Panc1 (cell line): ENCODE results near the gene IL20RA. TPM values are rescaled to one million over a fixed set of nuclear protein-coding genes. Genes with fewer than 3 reads are reported as not detected.

Source experiments
- ATAC-seq: fragments of 200-7000 bp; cut with Tn5 transposase; 2 replicates; pipeline ENCODE4 v1.9.1; 2020; ENCODE audit warnings: mild to moderate bottlenecking, moderate library complexity
- BruUV-seq: library from RNA; stranded (reverse); fragments of 400-500 nt; replicated peaks from 2 replicates; lab custom pipeline; 2021; lab: Mats Ljungman, UMichigan
- CTCF ChIA-PET: fragments of 300-600 bp; sonication (Branson Sonifier 250); formaldehyde crosslinking; loops from one replicate; lab custom pipeline; 2022; ENCODE audit warnings: antibody characterized with exemption; lab: Charles Lee
- POLR2A ChIA-PET: fragments of 300-600 bp; sonication (Branson Sonifier 250); formaldehyde crosslinking; loops from one replicate; lab custom pipeline; 2022; ENCODE audit warnings: antibody characterized with exemption; lab: Charles Lee
- DNase-seq: peaks from one replicate; pipeline ENCODE4 v3.0.0-alpha.2; 2010; ENCODE audit warnings: low read depth, low spot score
- H3K27ac ChIP-seq: 2 replicates; pipeline ENCODE4 v1.5.1; 2011; ENCODE audit warnings: mild to moderate bottlenecking, low read length, inconsistent platforms
- H3K27me3 ChIP-seq: fragments of 200-500 bp; sonication (Bioruptor generic); 2 replicates; pipeline ENCODE4 v1.6.0; 2014; ENCODE audit warnings: low read length, inconsistent platforms; ENCODE audit not compliant: control insufficient read depth, insufficient read depth
- H3K36me3 ChIP-seq: fragments of 200-500 bp; sonication (Bioruptor generic); 2 replicates; pipeline ENCODE4 v1.5.1; 2014; ENCODE audit warnings: inconsistent platforms, mild to moderate bottlenecking, low read length, moderate library complexity; ENCODE audit not compliant: control insufficient read depth, insufficient read depth
- H3K4me1 ChIP-seq: 2 replicates; pipeline ENCODE4 v1.5.1; 2011; ENCODE audit warnings: inconsistent platforms, mild to moderate bottlenecking, low read length, moderate library complexity; ENCODE audit not compliant: control insufficient read depth, insufficient read depth
- H3K4me3 ChIP-seq, 2 experiments: 2 replicates each; pipeline ENCODE4 v1.5.1; 2011 to 2012; ENCODE audit warnings: low read depth in 2 of 2, low read length in 2 of 2, mild to moderate bottlenecking in 2 of 2, inconsistent platforms in 1 of 2, moderate library complexity in 1 of 2
- H3K9me3 ChIP-seq: fragments of 200-500 bp; sonication (Bioruptor generic); 2 replicates; pipeline ENCODE4 v1.5.1; 2014; ENCODE audit warnings: low read depth, mild to moderate bottlenecking, inconsistent platforms, low read length, moderate library complexity; ENCODE audit not compliant: control insufficient read depth, insufficient read depth
- CTCF ChIP-seq: fragments of 450-650 bp; IDR thresholded peaks from 2 replicates; pipeline ENCODE4 v1.5.1; 2017; ENCODE audit warnings: mild to moderate bottlenecking
- POLR2AphosphoS5 ChIP-seq: IDR thresholded peaks from 2 replicates; pipeline ENCODE4 v1.6.1; 2012; ENCODE audit warnings: mild to moderate bottlenecking, low read depth, low read length, moderate library complexity
- REST ChIP-seq, 2 experiments: IDR thresholded peaks; 2 replicates each; pipeline ENCODE4 v1.6.1; 2011 to 2012; ENCODE audit warnings: low read depth in 2 of 2, control low read depth in 1 of 2, low read length in 1 of 2, mild to moderate bottlenecking in 1 of 2, moderate library complexity in 1 of 2; ENCODE audit not compliant: insufficient read depth in 1 of 2
- SIN3A ChIP-seq: IDR thresholded peaks from 2 replicates; pipeline ENCODE4 v1.6.1; 2012; ENCODE audit warnings: low read depth, mild to moderate bottlenecking, low read length, moderate library complexity, borderline replicate concordance; ENCODE audit not compliant: insufficient read depth
- TCF7L2 ChIP-seq: IDR thresholded peaks from 2 replicates; pipeline ENCODE4 v1.6.1; 2011; ENCODE audit warnings: mild to moderate bottlenecking, low read depth, low read length, inconsistent platforms
- in situ Hi-C: cut with HindIII; loops from 2 replicates; pipeline ENCODE4 v1.10.0; 2016; ENCODE audit warnings: low sequenced_read_pairs, low pct_unique_long_range_greater_than_20kb
- intact Hi-C: fragments of 100-400 bp; cut with micrococcal nuclease; formaldehyde crosslinking; loops from one replicate; pipeline ENCODE4 v1.10.0; 2022; ENCODE audit not compliant: unreplicated experiment
- total RNA-seq: library from RNA; stranded (reverse); gene quantifications from one replicate; pipeline ENCODE4 v1.2.1, GENCODE V29; 2021; ENCODE audit not compliant: unreplicated experiment

The IL20RA gene
- total RNA-seq, 1 experiment from 2014 or later = not detected

GRCh38 chr6:137040393-137040792, 4.4 kb downstream of the IL20RA start:
- ChIA-PET CTCF (no interaction called here), POLR2A (no interaction called here)
- Histone ChIP-seq H3K27me3 (peaks cover 36% of the 10 kb centered on the region), H3K9me3 (no peaks in the 10 kb centered on the region), H3K27ac (no peak overlapping the region), H3K4me1 (no peaks in the 10 kb centered on the region), H3K4me3 (no peak overlapping the region), H3K36me3 (no peaks in the 10 kb centered on the region)
- DNase-seq (no peak), ATAC-seq (no peak)
- BruUV-seq = no TSS peak
- in situ Hi-C loops = no loop called here
- intact Hi-C loops = no loop called here
- no peak for TF ChIP-seq POLR2AphosphoS5
- TF ChIP-seq SIN3A = no peak
- no peak for TF ChIP-seq TCF7L2
- TF ChIP-seq CTCF = no peak; the same call in 1 of the 2 replicates
- TF ChIP-seq REST (IDR thresholded peaks at IDR 0.05; ENCODE audit: insufficient read depth in 1 of 2, low read depth in 2 of 2, low read length in 1 of 2) = no peak

GRCh38 chr6:137039010-137039409, 5.8 kb downstream of the IL20RA start:
- no peaks in the 10 kb centered on the region for H3K9me3 ChIP-seq
- BruUV-seq = no TSS peak
- no peaks in the 10 kb centered on the region for H3K4me1 ChIP-seq
- DNase-seq (no peak), ATAC-seq (no peak)
- H3K27me3 ChIP-seq = peaks cover 37% of the 10 kb centered on the region
- no peak overlapping the region for H3K4me3 ChIP-seq
- no peak overlapping the region for H3K27ac ChIP-seq
- TF ChIP-seq POLR2AphosphoS5 (no peak), TCF7L2 (no peak), REST (IDR thresholded peaks at IDR 0.05; ENCODE audit: insufficient read depth in 1 of 2, low read depth in 2 of 2, low read length in 1 of 2) (no peak), SIN3A (no peak), CTCF (no peak)
- intact Hi-C loops (no loop called here), in situ Hi-C loops (no loop called here)
- ChIA-PET CTCF (no interaction called here), POLR2A (no interaction called here)
- H3K36me3 ChIP-seq = no peaks in the 10 kb centered on the region
